ENCODE data around the gene B4GALNT2. TPM values are rescaled to one million over a fixed set of nuclear protein-coding genes. Genes with fewer than 3 reads are reported as not detected.

Gene B4GALNT2
- total RNA-seq, 6 experiments from 2014 or later, result 0.04 to 0.05 TPM; not detected in 4

DNA sequence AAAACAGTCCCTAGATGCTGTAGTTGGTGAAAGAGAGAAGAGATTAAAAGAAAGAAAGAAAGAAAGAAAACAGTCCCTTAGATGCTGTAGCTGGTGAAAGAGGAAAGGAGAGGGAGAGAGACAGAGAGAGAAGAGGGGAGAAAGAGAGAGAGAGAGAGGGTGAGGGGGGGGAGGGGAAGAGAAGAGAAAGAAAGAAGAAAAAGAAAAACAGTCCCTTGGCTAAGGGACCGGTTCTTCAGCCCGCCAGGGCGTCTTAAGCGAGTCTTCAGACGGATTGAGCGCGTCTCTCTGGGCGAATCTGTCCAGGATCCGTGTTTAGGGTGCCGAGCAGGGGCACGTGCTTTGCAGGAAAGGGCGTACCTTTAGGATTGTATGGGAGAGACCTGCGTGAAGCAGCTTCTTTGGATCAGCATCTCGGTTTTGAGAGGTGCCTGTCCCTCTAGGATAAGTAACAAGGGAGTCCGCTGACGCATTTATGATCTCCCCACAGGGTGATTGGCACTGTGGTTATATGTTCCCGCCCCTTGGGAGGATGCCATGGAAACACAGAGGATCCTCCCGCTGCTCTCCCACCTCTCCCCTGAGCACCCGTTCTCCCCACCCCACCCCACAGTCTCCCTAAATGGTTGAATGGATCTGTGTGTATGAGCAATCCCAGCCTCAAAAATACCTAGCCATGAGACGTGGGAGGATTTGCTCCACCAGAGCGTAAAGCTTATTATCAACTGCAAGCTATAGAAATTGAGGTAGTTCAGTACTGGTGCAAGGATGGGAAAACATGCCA is 61.1 kb downstream of the B4GALNT2 start:
- intact Hi-C loops (cut with DNase I), result no loop called here
- DNase-seq (no peak), ATAC-seq (peak in 1 of 4 donors; percentile 1)
- 15% methylated on average over 10 of the region's 21 CpGs for WGBS (ENCODE audit: insufficient coverage, low coverage, low lambda C conversion rate, missing lambda C conversion rate)
- Histone ChIP-seq H3K36me3 (no peaks in the 10 kb centered on the region), H3K4me3 (peak overlapping the region; percentile 55 to 75 (median 69)), H3K4me1 (no peaks in the 10 kb centered on the region), H3K9me3 (no peaks in the 10 kb centered on the region), H3K27ac (peak overlapping the region; percentile 26 to 97 (median 96)), H3K27me3 (no peaks in the 10 kb centered on the region)
- TF ChIP-seq, protein P1, sequence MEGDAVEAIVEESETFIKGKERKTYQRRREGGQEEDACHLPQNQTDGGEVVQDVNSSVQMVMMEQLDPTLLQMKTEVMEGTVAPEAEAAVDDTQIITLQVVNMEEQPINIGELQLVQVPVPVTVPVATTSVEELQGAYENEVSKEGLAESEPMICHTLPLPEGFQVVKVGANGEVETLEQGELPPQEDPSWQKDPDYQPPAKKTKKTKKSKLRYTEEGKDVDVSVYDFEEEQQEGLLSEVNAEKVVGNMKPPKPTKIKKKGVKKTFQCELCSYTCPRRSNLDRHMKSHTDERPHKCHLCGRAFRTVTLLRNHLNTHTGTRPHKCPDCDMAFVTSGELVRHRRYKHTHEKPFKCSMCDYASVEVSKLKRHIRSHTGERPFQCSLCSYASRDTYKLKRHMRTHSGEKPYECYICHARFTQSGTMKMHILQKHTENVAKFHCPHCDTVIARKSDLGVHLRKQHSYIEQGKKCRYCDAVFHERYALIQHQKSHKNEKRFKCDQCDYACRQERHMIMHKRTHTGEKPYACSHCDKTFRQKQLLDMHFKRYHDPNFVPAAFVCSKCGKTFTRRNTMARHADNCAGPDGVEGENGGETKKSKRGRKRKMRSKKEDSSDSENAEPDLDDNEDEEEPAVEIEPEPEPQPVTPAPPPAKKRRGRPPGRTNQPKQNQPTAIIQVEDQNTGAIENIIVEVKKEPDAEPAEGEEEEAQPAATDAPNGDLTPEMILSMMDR (IDR thresholded peaks at IDR 0.05), result no peak
- TF ChIP-seq POLR2A (IDR thresholded peaks at IDR 0.05), result no peak

- DNase-seq, result no peak
- Histone ChIP-seq H3K9me3 (no peaks in the 10 kb centered on the region), H3K4me1 (no peaks in the 10 kb centered on the region), H3K4me3 (no peak overlapping the region), H3K36me3 (no peaks in the 10 kb centered on the region), H3K27me3 (no peaks in the 10 kb centered on the region), H3K27ac (no peak overlapping the region)
- TF ChIP-seq POLR2A (IDR thresholded peaks at IDR 0.05), result no peak
- TF ChIP-seq, protein P1 (IDR thresholded peaks at IDR 0.05), result no peak
- intact Hi-C loops (cut with DNase I), result no loop called here
- 67% methylated on average over 3 of the region's 3 CpGs for WGBS (ENCODE audit: insufficient coverage, low coverage, low lambda C conversion rate, missing lambda C conversion rate)
- ATAC-seq, result no peak
Observed at GRCh38 chr17:49194297-49194607, 61.7 kb downstream of the B4GALNT2 start.

DNA sequence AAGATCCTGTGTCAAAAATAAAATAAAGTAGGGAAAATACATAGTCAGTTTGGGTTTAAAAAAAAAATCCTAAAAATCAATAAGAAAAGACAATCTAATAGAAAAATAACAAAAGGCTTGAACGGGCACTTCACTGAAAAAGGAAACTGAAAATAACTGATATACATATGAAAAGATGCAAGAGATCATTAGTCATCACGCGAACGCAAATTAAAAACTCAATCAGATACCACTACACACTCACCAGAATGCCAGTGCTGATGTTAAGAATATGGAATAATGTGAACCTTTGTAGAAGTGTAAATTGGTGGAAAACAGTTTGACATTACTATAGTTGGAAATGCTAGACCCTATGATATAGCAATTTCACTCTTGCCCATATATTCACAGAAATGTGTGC is 63.2 kb downstream of the B4GALNT2 start:
- intact Hi-C loops (cut with DNase I), result no loop called here
- Histone ChIP-seq H3K27me3 (no peaks in the 10 kb centered on the region), H3K36me3 (no peaks in the 10 kb centered on the region), H3K27ac (no peak overlapping the region), H3K9me3 (no peaks in the 10 kb centered on the region), H3K4me1 (no peaks in the 10 kb centered on the region), H3K4me3 (no peak overlapping the region)
- TF ChIP-seq POLR2A (IDR thresholded peaks at IDR 0.05), result no peak
- TF ChIP-seq, protein P1 (IDR thresholded peaks at IDR 0.05), result no peak
- ATAC-seq (no peak), DNase-seq (no peak)
- 67% methylated on average over 4 of the region's 4 CpGs for WGBS (ENCODE audit: insufficient coverage, low coverage, low lambda C conversion rate, missing lambda C conversion rate)

GRCh38 chr17:49196520-49196919 is 64.0 kb downstream of the B4GALNT2 start:
- intact Hi-C loops (cut with DNase I), result no loop called here
- no peak overlapping the region for H3K4me3 ChIP-seq
- no peak for TF ChIP-seq POLR2A (IDR thresholded peaks at IDR 0.05)
- TF ChIP-seq, protein P1 (IDR thresholded peaks at IDR 0.05), result no peak
- H3K9me3 ChIP-seq, result no peaks in the 10 kb centered on the region
- no peak for ATAC-seq
- no peak for DNase-seq
- no peaks in the 10 kb centered on the region for H3K4me1 ChIP-seq
- H3K27ac ChIP-seq, result no peak overlapping the region
- WGBS (ENCODE audit: insufficient coverage, low coverage, low lambda C conversion rate, missing lambda C conversion rate), result 57% methylated on average over 3 of the region's 3 CpGs
- no peaks in the 10 kb centered on the region for H3K36me3 ChIP-seq
- H3K27me3 ChIP-seq, result no peaks in the 10 kb centered on the region

Data from right lobe of liver (tissue), 6 donors.